Measurements from ENCODE around the gene CACNA1D.

Gene CACNA1D

GRCh38 chr3:53665608-53666425 lies 171.4 kb downstream of the CACNA1D start:
- no peak overlapping the region for H3K27ac ChIP-seq
- no peak for TF ChIP-seq ZFX (IDR thresholded peaks at IDR 0.05; ENCODE audit: borderline replicate concordance)
- no peak for TF ChIP-seq CTCF (IDR thresholded peaks at IDR 0.05)

GRCh38 chr3:53668872-53669271 lies 174.5 kb downstream of the CACNA1D start:
- peak; percentile 66 for TF ChIP-seq CTCF (IDR thresholded peaks at IDR 0.05)
- TF ChIP-seq ZFX (IDR thresholded peaks at IDR 0.05; ENCODE audit: borderline replicate concordance) = no peak
- no peak overlapping the region for H3K27ac ChIP-seq

- H3K27ac ChIP-seq = no peak overlapping the region
- no peak for TF ChIP-seq CTCF (IDR thresholded peaks at IDR 0.05)
Observed at GRCh38 chr3:53670721-53671120, 176.3 kb downstream of the CACNA1D start.

- no peak overlapping the region for H3K27ac ChIP-seq
- TF ChIP-seq ZFX (IDR thresholded peaks at IDR 0.05; ENCODE audit: borderline replicate concordance) (no peak), CTCF (IDR thresholded peaks at IDR 0.05) (no peak)
Observed at GRCh38 chr3:53671192-53671960, 177.0 kb downstream of the CACNA1D start.

GRCh38 chr3:53671961-53672299 lies 177.5 kb downstream of the CACNA1D start:
- TF ChIP-seq CTCF (IDR thresholded peaks at IDR 0.05) (no peak), ZFX (IDR thresholded peaks at IDR 0.05; ENCODE audit: borderline replicate concordance) (no peak)
- H3K27ac ChIP-seq = no peak overlapping the region

- no peak overlapping the region for H3K27ac ChIP-seq
- TF ChIP-seq ZFX (IDR thresholded peaks at IDR 0.05; ENCODE audit: borderline replicate concordance) = no peak
- TF ChIP-seq CTCF (IDR thresholded peaks at IDR 0.05) = no peak
Observed at GRCh38 chr3:53672981-53673380, 178.6 kb downstream of the CACNA1D start.
